ENCODE results near the gene ECE2.

- TF ChIP-seq, protein P1, sequence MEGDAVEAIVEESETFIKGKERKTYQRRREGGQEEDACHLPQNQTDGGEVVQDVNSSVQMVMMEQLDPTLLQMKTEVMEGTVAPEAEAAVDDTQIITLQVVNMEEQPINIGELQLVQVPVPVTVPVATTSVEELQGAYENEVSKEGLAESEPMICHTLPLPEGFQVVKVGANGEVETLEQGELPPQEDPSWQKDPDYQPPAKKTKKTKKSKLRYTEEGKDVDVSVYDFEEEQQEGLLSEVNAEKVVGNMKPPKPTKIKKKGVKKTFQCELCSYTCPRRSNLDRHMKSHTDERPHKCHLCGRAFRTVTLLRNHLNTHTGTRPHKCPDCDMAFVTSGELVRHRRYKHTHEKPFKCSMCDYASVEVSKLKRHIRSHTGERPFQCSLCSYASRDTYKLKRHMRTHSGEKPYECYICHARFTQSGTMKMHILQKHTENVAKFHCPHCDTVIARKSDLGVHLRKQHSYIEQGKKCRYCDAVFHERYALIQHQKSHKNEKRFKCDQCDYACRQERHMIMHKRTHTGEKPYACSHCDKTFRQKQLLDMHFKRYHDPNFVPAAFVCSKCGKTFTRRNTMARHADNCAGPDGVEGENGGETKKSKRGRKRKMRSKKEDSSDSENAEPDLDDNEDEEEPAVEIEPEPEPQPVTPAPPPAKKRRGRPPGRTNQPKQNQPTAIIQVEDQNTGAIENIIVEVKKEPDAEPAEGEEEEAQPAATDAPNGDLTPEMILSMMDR (conservative IDR thresholded peaks at IDR 0.05; ENCODE audit: low read depth, low read length), result no peak
- no peak for TF ChIP-seq EZH2 (IDR thresholded peaks at IDR 0.05; ENCODE audit: borderline replicate concordance, low read depth, low read length, poor library complexity, severe bottlenecking)
These were observed 23.9 kb downstream of the ECE2 start for GRCh38 chr3:184299488-184300377.

All from A673 (cell line).